Mucosa of stomach (tissue), 1 donor: ENCODE results near the gene FOXL3.
"Not testable (repeated sequence)": the region's sequence is repeated elsewhere in the genome, so short reads cannot be mapped to it uniquely, and the experiment has no call there.

ENCODE experiments used
- H3K27me3 ChIP-seq: one replicate; pipeline ENCODE4 v1.7.0; 2013; ENCODE audit warnings: mild to moderate bottlenecking, low read length; ENCODE audit not compliant: control insufficient read depth, insufficient read depth
- H3K36me3 ChIP-seq: one replicate; pipeline ENCODE4 v1.7.0; 2013; ENCODE audit warnings: low read length; ENCODE audit not compliant: control insufficient read depth, insufficient read depth
- H3K4me1 ChIP-seq: one replicate; pipeline ENCODE4 v1.7.0; 2013; ENCODE audit warnings: mild to moderate bottlenecking, low read length; ENCODE audit not compliant: control insufficient read depth, insufficient read depth
- H3K4me3 ChIP-seq: one replicate; pipeline ENCODE4 v1.7.0; 2013; ENCODE audit warnings: low read length
- H3K9ac ChIP-seq: one replicate; pipeline ENCODE4 v1.7.0; 2013; ENCODE audit warnings: mild to moderate bottlenecking, low read length, moderate library complexity
- H3K9me3 ChIP-seq: one replicate; pipeline ENCODE4 v1.7.0; 2013; ENCODE audit warnings: mild to moderate bottlenecking, low read length, moderate library complexity; ENCODE audit not compliant: control insufficient read depth
- donor health status: Pancreatic carcinoma.

Gene FOXL3

GRCh38 chr7:256981-257646 is 32.9 kb upstream of the FOXL3 start:
- Histone ChIP-seq H3K36me3 (peaks cover 6% of the 10 kb centered on the region), H3K4me3 (no peak overlapping the region), H3K4me1 (no peaks in the 10 kb centered on the region), H3K9ac (no peak overlapping the region), H3K9me3 (no peaks in the 10 kb centered on the region), H3K27me3 (no peaks in the 10 kb centered on the region)

GRCh38 chr7:257647-257992 is 32.4 kb upstream of the FOXL3 start:
- Histone ChIP-seq H3K9me3 (no peaks in the 10 kb centered on the region), H3K36me3 (peaks cover 1% of the 10 kb centered on the region)

GRCh38 chr7:258476-259190 is 31.3 kb upstream of the FOXL3 start:
- no peaks in the 10 kb centered on the region for H3K9me3 ChIP-seq
- H3K36me3 ChIP-seq, result no peaks in the 10 kb centered on the region

More at GRCh38 chr7:257647-257992, 32.4 kb upstream of the FOXL3 start:
- Histone ChIP-seq H3K9ac (no peak overlapping the region), H3K27me3 (no peaks in the 10 kb centered on the region), H3K4me1 (no peaks in the 10 kb centered on the region), H3K4me3 (no peak overlapping the region)

GRCh38 chr7:259191-259505 is 30.8 kb upstream of the FOXL3 start:
- no peaks in the 10 kb centered on the region for H3K36me3 ChIP-seq
- no peaks in the 10 kb centered on the region for H3K27me3 ChIP-seq
- no peak overlapping the region for H3K4me3 ChIP-seq
- H3K9ac ChIP-seq, result no peak overlapping the region
- no peaks in the 10 kb centered on the region for H3K9me3 ChIP-seq
- H3K4me1 ChIP-seq, result peaks cover 2% of the 10 kb centered on the region

More at GRCh38 chr7:258476-259190, 31.3 kb upstream of the FOXL3 start:
- Histone ChIP-seq H3K9ac (no peak overlapping the region), H3K4me1 (no peaks in the 10 kb centered on the region), H3K27me3 (no peaks in the 10 kb centered on the region), H3K4me3 (no peak overlapping the region)

GRCh38 chr7:259751-260405 is 30.1 kb upstream of the FOXL3 start:
- Histone ChIP-seq H3K36me3 (no peaks in the 10 kb centered on the region), H3K9me3 (no peaks in the 10 kb centered on the region), H3K27me3 (no peaks in the 10 kb centered on the region), H3K9ac (no peak overlapping the region), H3K4me1 (peaks cover 9% of the 10 kb centered on the region), H3K4me3 (no peak overlapping the region)

GRCh38 chr7:260441-261281 is 29.3 kb upstream of the FOXL3 start:
- peaks cover 16% of the 10 kb centered on the region for H3K4me1 ChIP-seq
- no peaks in the 10 kb centered on the region for H3K27me3 ChIP-seq
- H3K9ac ChIP-seq, result no peak overlapping the region
- no peaks in the 10 kb centered on the region for H3K36me3 ChIP-seq
- no peak overlapping the region for H3K4me3 ChIP-seq
- H3K9me3 ChIP-seq, result no peaks in the 10 kb centered on the region

- H3K4me3 ChIP-seq, result no peak overlapping the region
- H3K9ac ChIP-seq, result no peak overlapping the region
- H3K9me3 ChIP-seq, result no peaks in the 10 kb centered on the region
- H3K27me3 ChIP-seq, result peaks cover 4% of the 10 kb centered on the region
- H3K36me3 ChIP-seq, result no peaks in the 10 kb centered on the region
- H3K4me1 ChIP-seq, result peaks cover 18% of the 10 kb centered on the region
Observed at GRCh38 chr7:261341-262250, 28.4 kb upstream of the FOXL3 start.

- H3K27me3 ChIP-seq, result peaks cover 4% of the 10 kb centered on the region
- no peak overlapping the region for H3K9ac ChIP-seq
- no peaks in the 10 kb centered on the region for H3K36me3 ChIP-seq
- H3K4me1 ChIP-seq, result peaks cover 18% of the 10 kb centered on the region
- no peaks in the 10 kb centered on the region for H3K9me3 ChIP-seq
- no peak overlapping the region for H3K4me3 ChIP-seq
Observed at GRCh38 chr7:262251-262572, 27.8 kb upstream of the FOXL3 start.

- H3K4me1 ChIP-seq, result peaks cover 18% of the 10 kb centered on the region
- H3K9ac ChIP-seq, H3K4me3 ChIP-seq, H3K36me3 ChIP-seq, H3K9me3 ChIP-seq, H3K27me3 ChIP-seq: not testable (repeated sequence)
Observed at GRCh38 chr7:262631-263311, 27.2 kb upstream of the FOXL3 start.

GRCh38 chr7:263483-264351 is 26.3 kb upstream of the FOXL3 start:
- H3K27me3 ChIP-seq, H3K4me3 ChIP-seq, H3K9me3 ChIP-seq, H3K36me3 ChIP-seq, H3K9ac ChIP-seq: not testable (repeated sequence)
- H3K4me1 ChIP-seq, result peaks cover 18% of the 10 kb centered on the region
